ENCODE results near the gene CCDC93.

CCDC93 gene

GRCh38 chr2:117879003-117879402 is 134.9 kb downstream of the CCDC93 start:
- DNase-seq, result no peak

DNA sequence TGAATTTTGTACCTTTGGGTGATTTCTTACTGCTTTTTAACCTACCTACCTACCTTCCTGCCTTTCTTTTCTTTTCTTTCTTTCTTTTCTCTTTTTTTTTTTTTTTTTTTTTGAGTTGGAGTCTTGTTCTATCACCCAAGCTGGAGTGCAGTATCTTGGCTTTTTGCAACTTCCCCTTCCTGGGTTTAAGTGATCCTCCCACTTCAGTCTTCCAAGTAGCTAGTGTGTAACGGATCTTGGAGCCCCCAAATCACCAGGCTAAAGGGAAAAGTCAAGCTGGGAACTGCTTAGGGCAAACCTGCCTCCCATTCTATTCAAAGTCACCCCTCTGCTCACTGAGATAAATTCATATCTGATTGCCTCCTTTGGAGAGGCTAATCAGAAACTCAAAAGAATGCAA is 138.1 kb downstream of the CCDC93 start:
- DNase-seq, result no peak
